AG10803 (cell line): ENCODE data around the gene KIF16B.
A peak's percentile ranks its signal among the peaks of the same experiment; 100 is the strongest.

Experiments
- DNase-seq: peaks from one replicate; pipeline ENCODE4 v3.0.0; 2010; ENCODE audit warnings: low read depth
- H3K4me3 ChIP-seq: 2 replicates; pipeline ENCODE4 v1.5.1; 2011; ENCODE audit warnings: mild to moderate bottlenecking, low read length, control low read depth
- TF ChIP-seq, protein P1 (sequence below): conservative IDR thresholded peaks from 2 replicates; pipeline ENCODE4 v1.5.1; 2011; ENCODE audit warnings: mild to moderate bottlenecking, low read length, control low read depth, inconsistent platforms

KIF16B gene

DNA sequence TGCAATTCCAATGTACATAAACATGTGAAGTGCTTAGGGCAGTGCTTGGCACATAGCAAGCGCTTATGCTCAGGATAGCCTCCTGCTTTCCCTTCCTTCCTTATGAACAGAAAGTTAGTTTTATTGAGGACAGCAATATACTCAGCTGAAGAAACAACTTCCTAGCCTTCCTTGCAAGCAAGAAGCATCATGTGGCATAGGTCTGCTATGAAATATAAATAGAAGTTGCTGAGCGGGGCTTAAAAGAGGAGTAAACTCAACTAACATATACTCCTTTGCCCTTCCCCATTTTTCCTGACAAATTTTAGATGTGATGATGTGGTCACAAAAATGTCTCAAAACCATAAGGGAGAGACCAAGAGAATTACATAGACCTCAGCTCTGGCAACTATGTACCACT is 98.9 kb downstream of the KIF16B start:
- DNase-seq = no peak
- TF ChIP-seq, protein P1, sequence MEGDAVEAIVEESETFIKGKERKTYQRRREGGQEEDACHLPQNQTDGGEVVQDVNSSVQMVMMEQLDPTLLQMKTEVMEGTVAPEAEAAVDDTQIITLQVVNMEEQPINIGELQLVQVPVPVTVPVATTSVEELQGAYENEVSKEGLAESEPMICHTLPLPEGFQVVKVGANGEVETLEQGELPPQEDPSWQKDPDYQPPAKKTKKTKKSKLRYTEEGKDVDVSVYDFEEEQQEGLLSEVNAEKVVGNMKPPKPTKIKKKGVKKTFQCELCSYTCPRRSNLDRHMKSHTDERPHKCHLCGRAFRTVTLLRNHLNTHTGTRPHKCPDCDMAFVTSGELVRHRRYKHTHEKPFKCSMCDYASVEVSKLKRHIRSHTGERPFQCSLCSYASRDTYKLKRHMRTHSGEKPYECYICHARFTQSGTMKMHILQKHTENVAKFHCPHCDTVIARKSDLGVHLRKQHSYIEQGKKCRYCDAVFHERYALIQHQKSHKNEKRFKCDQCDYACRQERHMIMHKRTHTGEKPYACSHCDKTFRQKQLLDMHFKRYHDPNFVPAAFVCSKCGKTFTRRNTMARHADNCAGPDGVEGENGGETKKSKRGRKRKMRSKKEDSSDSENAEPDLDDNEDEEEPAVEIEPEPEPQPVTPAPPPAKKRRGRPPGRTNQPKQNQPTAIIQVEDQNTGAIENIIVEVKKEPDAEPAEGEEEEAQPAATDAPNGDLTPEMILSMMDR = no peak
- no peak overlapping the region for H3K4me3 ChIP-seq

DNA sequence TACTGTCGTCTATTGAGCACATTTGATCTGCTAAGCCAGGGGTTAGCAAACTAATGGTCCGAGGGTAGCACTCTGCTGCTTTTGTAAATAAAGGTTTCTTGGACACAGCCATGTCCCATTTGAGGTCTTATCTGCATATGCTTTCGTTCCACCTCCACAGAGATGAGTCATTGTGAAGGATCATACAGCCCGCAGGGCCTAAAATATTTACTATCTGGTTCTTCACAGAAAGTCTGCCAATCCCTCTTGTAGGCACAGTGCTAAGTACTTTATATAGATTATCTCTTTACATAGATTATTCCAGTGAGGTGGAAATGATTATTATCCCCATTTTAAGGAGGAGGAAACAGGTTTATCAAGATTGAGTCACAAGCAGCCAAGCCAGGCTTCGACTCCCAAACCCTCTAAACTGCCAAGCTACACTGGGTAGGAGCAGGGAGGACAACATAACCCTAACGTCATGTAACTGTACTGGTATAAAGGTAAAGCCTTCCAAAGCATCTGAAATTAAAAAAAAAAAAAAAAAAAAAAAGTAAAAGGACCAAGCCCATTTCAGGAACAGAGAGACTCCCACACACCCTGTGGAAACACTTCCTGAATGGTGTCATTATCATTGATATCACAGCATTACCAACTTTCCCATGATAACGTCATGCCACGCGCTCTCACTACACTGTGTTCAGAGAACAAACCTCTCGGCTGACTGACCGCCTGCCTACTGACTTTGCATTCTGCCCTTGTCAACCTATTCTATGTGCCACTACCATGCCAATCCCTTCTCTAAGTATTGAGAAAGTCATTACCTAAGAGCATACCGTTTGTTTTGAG is 101.0 kb downstream of the KIF16B start:
- no peak for DNase-seq
- H3K4me3 ChIP-seq = no peak overlapping the region
- TF ChIP-seq, protein P1 = no peak

DNA sequence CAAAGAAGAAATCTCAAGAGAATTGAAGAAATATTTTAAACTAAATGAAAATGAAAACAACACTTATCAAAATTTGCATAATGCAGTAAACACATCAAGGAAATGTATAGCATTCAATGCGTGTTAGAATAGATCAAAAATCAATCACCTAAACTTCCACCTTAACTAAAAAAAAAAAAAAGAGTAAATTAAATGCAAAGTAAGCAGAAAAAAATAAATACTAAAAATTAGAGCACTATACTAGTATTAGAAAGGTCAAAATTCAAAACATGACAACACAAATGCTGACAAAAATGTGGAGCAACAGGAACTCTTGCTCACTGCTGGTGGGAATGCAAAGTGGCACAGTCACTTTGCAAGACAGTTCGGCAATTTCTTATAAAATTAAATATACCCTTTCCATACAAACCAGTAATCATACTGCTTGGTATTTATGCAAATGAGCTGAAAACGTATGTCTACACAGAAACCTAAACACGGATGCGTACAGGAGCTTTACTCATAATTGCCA is 103.8 kb downstream of the KIF16B start:
- TF ChIP-seq, protein P1 = no peak
- DNase-seq = no peak
- H3K4me3 ChIP-seq = no peak overlapping the region

DNA sequence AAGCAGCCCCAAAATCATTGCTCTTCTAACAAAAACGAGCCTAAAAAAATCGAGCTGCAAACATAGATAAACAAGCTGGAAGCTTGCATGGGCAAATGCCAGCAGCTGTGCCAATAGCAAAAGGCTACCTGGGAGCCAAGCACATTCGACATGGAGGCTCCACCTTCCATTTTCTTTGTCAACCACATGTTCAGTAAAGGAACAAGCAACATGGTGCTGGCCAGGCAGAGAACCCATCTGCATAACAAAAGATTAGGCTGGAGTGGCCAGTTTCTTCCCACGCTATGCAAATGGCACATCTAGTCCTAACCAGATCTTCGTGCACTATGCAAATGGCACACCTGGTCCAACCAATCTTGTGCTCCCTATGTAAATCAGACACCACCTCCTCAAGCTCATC is 110.5 kb downstream of the KIF16B start:
- no peak overlapping the region for H3K4me3 ChIP-seq
- TF ChIP-seq, protein P1 = no peak
- DNase-seq = no peak

DNA sequence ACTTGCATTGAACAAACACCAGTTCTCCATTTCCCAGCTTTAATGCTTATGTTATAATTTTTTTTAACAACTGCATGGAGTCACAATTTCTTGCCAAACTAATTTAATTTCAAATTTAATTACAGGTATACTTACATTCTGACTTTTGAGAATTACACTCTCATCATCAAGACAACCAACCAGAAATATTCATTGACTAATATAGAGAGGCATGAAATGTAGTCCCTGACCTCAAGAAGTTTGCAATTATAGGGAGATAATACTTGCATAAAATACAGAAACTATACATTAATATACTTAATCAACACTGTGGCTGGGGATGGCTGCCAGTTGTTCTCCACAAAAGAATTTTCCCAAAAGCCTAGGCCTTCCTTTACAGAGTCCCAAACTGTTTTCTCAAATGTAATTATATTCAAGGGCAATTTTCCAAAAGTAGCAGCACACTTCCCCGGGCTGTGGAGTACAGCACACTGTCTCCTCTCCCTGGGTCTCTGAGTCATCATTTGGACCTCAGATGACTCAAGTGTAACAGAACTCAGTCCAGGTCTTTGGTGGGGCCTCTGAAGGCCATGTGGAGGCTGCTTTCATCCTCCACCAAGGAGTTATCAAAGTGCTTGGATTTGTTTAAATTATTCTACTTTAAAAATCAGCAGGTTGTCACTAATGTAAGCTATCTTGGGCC is 114.1 kb downstream of the KIF16B start:
- peak; percentile 84 for DNase-seq
- H3K4me3 ChIP-seq = no peak overlapping the region
- TF ChIP-seq, protein P1 = no peak

DNA sequence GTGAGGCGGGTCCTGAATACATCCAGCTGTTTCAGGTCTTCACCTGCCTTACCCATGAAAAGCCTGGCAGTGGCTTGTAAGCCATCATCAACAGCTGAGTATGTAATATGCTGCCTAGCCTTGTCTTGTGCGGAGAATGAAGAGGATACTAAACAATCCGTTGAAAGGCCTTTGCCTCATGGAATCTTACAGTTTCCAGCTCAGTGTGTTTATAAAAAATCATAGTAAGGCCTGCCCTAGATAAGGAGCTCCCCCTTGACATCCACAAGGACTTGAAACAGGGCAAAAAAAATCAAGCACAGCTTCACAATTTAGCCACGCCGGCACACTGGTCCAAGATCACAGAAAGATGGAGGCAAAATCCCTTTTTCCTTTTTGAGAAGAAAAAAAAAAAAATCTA is 115.7 kb downstream of the KIF16B start:
- TF ChIP-seq, protein P1 = no peak
- no peak for DNase-seq
- no peak overlapping the region for H3K4me3 ChIP-seq

DNA sequence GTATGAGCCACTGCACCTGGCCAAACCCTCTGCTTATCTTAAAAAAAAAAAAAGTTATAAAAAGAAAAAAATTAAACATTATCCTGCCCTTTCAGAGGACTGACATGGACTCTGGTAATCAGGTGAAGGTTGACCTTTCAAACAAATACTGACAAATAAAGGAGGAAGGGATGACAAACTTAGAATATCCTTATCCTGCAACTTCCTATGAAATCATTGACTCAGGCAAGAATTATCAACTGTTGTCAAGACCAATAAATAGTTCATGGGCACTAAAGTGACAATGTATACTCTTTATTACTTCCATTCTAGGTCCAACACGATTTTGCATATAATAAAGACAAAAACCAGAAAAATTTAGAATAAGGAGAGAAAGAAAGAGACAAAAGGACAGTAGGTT is 117.9 kb downstream of the KIF16B start:
- DNase-seq = no peak
- H3K4me3 ChIP-seq = no peak overlapping the region
- TF ChIP-seq, protein P1 = no peak
